GM10847 (cell line): Measurements from ENCODE around the gene SPI1.

Source experiments
- POLR2A ChIP-seq: IDR thresholded peaks from 2 replicates; pipeline ENCODE4 v1.6.1; 2011; ENCODE audit not compliant: insufficient read length; ENCODE audit errors: extremely low read depth

SPI1 gene

DNA sequence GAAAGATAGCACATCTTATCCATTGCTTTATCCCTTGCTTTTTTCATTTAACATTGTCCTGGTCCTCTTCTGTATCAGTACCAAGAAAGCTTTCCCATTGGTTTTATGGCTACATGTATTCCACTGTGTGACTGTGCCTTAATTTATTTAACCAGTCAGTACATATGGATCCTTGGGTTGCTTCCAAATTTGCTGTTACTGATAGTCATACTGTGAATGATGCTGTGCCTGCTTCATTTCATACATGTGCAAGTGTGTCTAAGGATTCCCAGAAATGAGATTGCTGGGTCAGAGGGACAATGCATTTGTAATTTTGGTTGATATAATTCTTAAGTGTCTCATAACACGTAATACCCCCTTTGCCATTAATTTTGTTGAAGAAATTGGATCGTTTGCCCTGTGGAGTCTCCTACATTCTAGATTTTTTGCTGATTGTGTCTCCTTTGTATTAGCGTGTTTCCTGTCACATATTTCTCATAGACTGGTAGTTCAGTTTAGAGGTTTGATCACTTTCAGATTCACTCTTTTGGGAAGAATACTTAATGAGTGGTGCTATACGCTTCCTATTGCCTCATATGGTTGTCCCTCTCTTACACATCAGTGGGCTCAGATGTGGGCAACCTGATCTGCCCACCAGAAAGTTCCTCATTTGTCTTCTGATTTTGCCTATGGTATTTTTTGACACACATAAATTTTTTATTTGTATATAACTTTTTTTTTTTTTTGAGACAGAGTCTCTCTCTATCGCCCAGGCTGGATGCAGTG lies 61.1 kb downstream of the SPI1 start:
- TF ChIP-seq POLR2A: no peak

- no peak for TF ChIP-seq POLR2A
Observed at GRCh38 chr11:47314992-47315391, 63.4 kb downstream of the SPI1 start.

GRCh38 chr11:47308050-47308823 lies 70.1 kb downstream of the SPI1 start:
- no peak for TF ChIP-seq POLR2A

DNA sequence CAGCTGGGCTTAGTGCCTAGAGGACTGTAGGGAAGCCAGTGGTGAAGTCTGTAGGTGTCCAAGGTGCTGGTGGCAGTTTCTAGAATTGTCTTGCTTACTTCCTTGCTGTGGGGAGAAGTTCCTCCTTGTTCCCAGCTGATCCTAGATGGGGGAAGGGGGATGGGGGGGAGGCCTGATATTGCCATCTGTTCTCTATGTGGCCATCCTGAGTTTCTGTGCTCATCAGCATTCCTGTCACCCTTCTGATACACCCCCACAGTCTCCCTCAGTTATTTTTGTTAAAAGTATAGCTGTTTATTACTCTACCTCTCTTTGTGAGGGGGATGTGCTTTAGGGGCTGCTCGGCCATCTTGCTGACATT lies 71.9 kb downstream of the SPI1 start:
- TF ChIP-seq POLR2A: no peak

- no peak for TF ChIP-seq POLR2A
Observed at GRCh38 chr11:47305734-47306483, 72.4 kb downstream of the SPI1 start.
